IMR-90 (cell line): ENCODE results near the gene DVL3. TPM values are rescaled to one million over a fixed set of nuclear protein-coding genes. Genes with fewer than 3 reads are reported as not detected.

Source experiments
- polyA plus RNA-seq, 3 experiments: library from polyadenylated mRNA; depleted of rRNA; stranded (reverse); fragments of >200 nt; gene quantifications; 2 replicates each; pipeline ENCODE4 v1.2.3, GENCODE V29; 2012; ENCODE audit warnings: low replicate concordance in 1 of 3
- total RNA-seq: library from RNA; depleted of rRNA; stranded (reverse); fragments of >200 nt; gene quantifications from 2 replicates; pipeline ENCODE4 v1.2.3, GENCODE V29; 2012; rRNA removed

DVL3 gene
- total and polyA plus RNA-seq, 2 of the 4 experiments (the other 2 are of a cell fraction), result 23.3 to 40.4 TPM

Other genes with a start within 250 kb of the DVL3 start
- 8.4 and 9.2 TPM in 2 replicates for gene ABCC5, start 137.5 kb upstream of the DVL3 start, total RNA-seq
- 16.2 and 17.7 TPM in 2 replicates for gene ABCC5, start 137.5 kb upstream of the DVL3 start, polyA plus RNA-seq (2012; rRNA removed)
- not detected in 2 replicates for gene HTR3D, start 123.6 kb upstream of the DVL3 start, total RNA-seq
- gene HTR3D, start 123.6 kb upstream of the DVL3 start, polyA plus RNA-seq (2012; rRNA removed), result not detected in 2 replicates
- not detected in 2 replicates for gene HTR3C, start 102.3 kb upstream of the DVL3 start, total RNA-seq
- gene HTR3C, start 102.3 kb upstream of the DVL3 start, polyA plus RNA-seq (2012; rRNA removed), result not detected in 2 replicates
- not detected in 2 replicates for gene HTR3E, start 58.3 kb upstream of the DVL3 start, total RNA-seq
- gene HTR3E, start 58.3 kb upstream of the DVL3 start, polyA plus RNA-seq (2012; rRNA removed), result not detected in 2 replicates
- gene EIF2B5, start 20.0 kb upstream of the DVL3 start, total RNA-seq, result 32.5 and 37.6 TPM in 2 replicates
- 29.5 and 31.7 TPM in 2 replicates for gene EIF2B5, start 20.0 kb upstream of the DVL3 start, polyA plus RNA-seq (2012; rRNA removed)
- 855 and 876 TPM in 2 replicates for gene AP2M1, start 19.5 kb downstream of the DVL3 start, total RNA-seq
- gene AP2M1, start 19.5 kb downstream of the DVL3 start, polyA plus RNA-seq (2012; rRNA removed), result 1,065 and 1,068 TPM in 2 replicates
- 35.0 and 36.9 TPM in 2 replicates for gene ABCF3, start 30.8 kb downstream of the DVL3 start, total RNA-seq
- 58.3 and 59.2 TPM in 2 replicates for gene ABCF3, start 30.8 kb downstream of the DVL3 start, polyA plus RNA-seq (2012; rRNA removed)
- not detected in 2 replicates for gene VWA5B2, start 74.2 kb downstream of the DVL3 start, total RNA-seq
- gene VWA5B2, start 74.2 kb downstream of the DVL3 start, polyA plus RNA-seq (2012; rRNA removed), result not detected in 2 replicates
- gene ALG3, start 93.6 kb downstream of the DVL3 start, total RNA-seq, result 19.2 and 19.5 TPM in 2 replicates
- 52.6 and 55.5 TPM in 2 replicates for gene ALG3, start 93.6 kb downstream of the DVL3 start, polyA plus RNA-seq (2012; rRNA removed)
- 2.8 and 2.9 TPM in 2 replicates for gene EEF1AKMT4, start 94.3 kb downstream of the DVL3 start, total RNA-seq
- gene EEF1AKMT4, start 94.3 kb downstream of the DVL3 start, polyA plus RNA-seq (2012; rRNA removed), result 3.6 and 5.3 TPM in 2 replicates
- gene CAMK2N2, start 106.2 kb downstream of the DVL3 start, total RNA-seq, result not detected in 2 replicates
- gene CAMK2N2, start 106.2 kb downstream of the DVL3 start, polyA plus RNA-seq (2012; rRNA removed), result 0.29 and 0.34 TPM in 2 replicates
- not detected in 2 replicates for gene ECE2, start 120.6 kb downstream of the DVL3 start, total RNA-seq
- gene ECE2, start 120.6 kb downstream of the DVL3 start, polyA plus RNA-seq (2012; rRNA removed), result not detected in 2 replicates
- 697 and 872 TPM in 2 replicates for gene PSMD2, start 143.9 kb downstream of the DVL3 start, total RNA-seq
- 474 and 514 TPM in 2 replicates for gene PSMD2, start 143.9 kb downstream of the DVL3 start, polyA plus RNA-seq (2012; rRNA removed)
- 225 TPM in 2 replicates for gene EIF4G1, start 159.2 kb downstream of the DVL3 start, total RNA-seq
- 274 and 300 TPM in 2 replicates for gene EIF4G1, start 159.2 kb downstream of the DVL3 start, polyA plus RNA-seq (2012; rRNA removed)
- 9.7 and 10.8 TPM in 2 replicates for gene FAM131A, start 182.2 kb downstream of the DVL3 start, total RNA-seq
- 16.5 and 19.5 TPM in 2 replicates for gene FAM131A, start 182.2 kb downstream of the DVL3 start, polyA plus RNA-seq (2012; rRNA removed)
- 1.9 and 2.9 TPM in 2 replicates for gene CLCN2, start 206.2 kb downstream of the DVL3 start, total RNA-seq
- gene CLCN2, start 206.2 kb downstream of the DVL3 start, polyA plus RNA-seq (2012; rRNA removed), result 5.7 and 5.8 TPM in 2 replicates
- gene POLR2H, start 206.3 kb downstream of the DVL3 start, total RNA-seq, result 47.7 and 132 TPM in 2 replicates
- 103 and 130 TPM in 2 replicates for gene POLR2H, start 206.3 kb downstream of the DVL3 start, polyA plus RNA-seq (2012; rRNA removed)
- gene THPO, start 222.8 kb downstream of the DVL3 start, total RNA-seq, result not detected in 2 replicates
- not detected in 2 replicates for gene THPO, start 222.8 kb downstream of the DVL3 start, polyA plus RNA-seq (2012; rRNA removed)
- under 0.01 TPM in 1 of 2 replicates, not detected in the other for gene CHRD, start 224.7 kb downstream of the DVL3 start, total RNA-seq
- 0.09 TPM in 2 replicates for gene CHRD, start 224.7 kb downstream of the DVL3 start, polyA plus RNA-seq (2012; rRNA removed)